HG03521 (cell line): Measurements from ENCODE around the gene PRRG4.
"Not testable (repeated sequence)": the region's sequence is repeated elsewhere in the genome, so short reads cannot be mapped to it uniquely, and the experiment has no call there.

Experiments
- ATAC-seq: cut with Tn5 transposase; IDR thresholded peaks from one replicate; pipeline ENCODE4 v1.9.1; 2021; ENCODE audit warnings: mild to moderate bottlenecking, moderate library complexity; ENCODE audit not compliant: unreplicated experiment

Gene PRRG4

DNA sequence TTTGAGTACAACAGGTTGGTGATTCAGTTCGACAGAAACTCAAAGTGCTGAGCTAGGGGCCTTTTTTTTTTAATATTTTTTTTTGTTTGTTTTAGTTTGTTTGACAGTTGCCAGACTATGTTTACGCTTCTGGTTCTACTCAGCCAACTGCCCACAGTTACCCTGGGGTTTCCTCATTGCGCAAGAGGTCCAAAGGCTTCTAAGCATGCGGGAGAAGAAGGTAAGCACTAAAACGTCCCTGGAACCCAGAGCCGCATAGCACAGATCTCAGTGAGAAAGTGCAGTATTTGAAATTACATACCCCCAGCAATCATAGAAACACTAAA lies 649 bp downstream of the PRRG4 start:
- no peak for ATAC-seq

DNA sequence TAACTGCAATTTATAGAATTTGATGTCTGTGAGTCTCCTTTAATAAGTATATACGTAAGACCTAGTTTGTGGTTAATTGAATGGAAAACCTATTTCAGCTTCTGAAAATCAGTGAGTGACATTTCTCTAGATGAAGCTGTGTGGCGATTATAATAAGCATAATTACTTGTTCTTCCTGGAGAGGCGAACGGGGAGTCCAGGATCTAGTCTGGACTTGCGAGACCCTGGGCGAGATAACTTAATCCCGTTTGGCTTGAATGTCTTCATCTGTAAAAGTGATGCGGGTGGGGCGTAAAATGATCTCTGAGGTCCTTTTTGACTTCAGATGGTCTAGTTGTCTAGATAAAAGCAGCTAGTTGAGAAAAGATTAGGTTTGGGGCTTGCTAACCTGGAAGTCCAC lies 1.1 kb downstream of the PRRG4 start:
- no peak for ATAC-seq

DNA sequence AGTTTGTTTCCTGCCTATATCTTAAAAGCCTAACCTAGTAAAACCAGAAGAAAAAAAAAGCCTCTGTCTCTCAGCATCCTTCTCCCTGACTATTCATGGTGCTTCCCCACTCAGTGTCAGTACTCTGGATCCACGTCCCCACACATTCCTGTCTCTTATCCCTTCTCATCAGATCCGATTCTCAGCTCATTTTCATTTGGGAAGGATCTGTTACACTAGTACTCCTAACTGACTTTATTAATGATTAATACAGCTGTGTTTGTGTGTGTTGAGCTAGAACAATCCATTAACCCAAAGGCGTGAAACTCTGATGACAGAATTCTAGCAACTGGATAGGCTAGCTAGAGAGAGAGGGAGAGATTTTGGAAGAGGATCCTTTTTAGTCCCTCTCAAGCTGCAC lies 1.5 kb downstream of the PRRG4 start:
- ATAC-seq = no peak

DNA sequence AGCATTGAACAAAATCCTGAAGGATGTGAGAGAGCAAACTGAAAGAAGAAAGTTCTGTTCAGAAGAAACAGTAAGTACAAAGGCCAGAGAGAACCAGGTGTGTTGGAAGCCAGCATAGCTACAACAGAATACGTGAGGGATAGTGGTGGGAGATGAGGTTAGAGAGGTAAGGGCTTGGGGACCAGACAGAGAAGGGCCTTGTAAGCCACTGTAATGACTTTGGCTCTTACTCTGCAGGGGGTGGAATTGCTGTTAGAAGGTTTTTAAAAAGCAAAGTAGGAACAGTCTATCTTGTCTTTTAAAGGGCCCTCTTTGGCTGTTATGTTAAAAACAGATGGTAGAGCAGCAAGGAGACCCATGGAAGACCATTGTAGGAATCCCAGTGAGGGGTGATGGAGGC lies 4.2 kb downstream of the PRRG4 start:
- no peak for ATAC-seq

DNA sequence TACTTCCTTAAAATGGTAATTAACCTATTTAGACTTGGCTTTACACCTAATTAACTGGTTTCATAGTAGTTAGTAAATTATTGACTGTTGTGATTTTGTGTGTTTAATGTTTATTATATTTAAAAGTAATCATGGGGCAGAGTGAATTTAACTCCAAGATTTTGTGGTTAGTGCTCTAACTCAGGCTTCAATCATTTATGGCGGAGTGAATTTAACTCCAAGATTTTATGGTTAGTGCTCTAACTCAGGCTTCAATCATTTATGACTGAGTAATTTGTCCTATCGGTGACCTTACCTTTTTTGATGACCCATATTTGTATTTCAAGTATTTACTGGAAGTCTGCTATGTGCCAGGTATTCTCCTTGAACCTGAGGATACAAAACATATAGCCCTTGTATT lies 7.2 kb downstream of the PRRG4 start:
- no peak for ATAC-seq

DNA sequence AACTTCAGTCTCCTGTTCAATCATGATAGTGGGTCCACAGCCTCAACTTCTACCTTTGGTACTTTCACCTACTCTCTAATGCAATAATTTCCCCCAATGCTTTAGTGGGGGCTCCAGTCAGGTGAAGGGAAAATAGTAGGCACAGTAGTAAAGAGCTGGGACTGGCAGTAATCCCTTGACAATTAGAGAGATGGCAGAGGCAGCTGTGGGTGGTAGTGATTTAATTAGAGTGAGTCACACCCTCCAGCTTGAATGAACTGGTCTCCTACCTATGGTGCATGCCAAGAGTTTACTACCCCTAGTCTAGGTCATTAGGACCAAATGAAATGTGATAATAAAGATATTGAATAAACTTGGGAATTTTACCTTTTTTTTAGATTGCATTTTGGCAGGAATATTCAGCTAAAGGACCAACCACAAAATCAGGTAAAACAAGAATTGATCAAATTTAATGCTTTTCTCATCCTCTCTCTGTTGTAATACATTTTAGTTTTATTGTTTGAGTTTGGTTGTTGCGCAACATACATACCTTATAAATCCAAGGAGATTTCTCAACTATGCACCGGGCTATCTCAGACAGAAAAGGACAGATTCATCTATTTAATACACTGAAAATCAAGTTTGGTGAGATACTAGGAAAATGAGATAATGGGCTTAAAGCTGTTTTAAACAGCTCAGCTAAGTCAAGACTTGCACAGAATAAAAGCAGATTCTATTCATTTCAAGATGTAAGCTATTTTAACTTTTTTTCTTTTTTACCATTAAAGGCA lies 9.0 kb downstream of the PRRG4 start:
- no peak for ATAC-seq

DNA sequence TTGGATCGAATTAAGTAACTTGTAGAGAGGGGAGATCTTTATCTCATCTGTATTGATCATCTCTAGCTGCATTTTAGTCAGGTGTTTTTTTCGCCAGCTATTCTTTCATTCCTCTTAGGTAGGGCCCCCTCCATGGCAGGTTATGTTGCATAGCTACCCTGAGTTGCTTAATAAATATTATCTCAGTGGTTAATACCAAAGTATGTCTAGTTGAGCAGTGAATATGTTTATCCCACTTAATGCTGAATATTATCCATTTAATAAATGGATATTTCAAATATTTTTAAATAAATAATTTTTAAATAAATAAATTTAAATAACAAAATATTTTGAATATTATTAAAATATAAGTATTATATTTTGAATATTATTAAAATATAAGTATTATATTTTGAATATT lies 9.6 kb downstream of the PRRG4 start:
- ATAC-seq = no peak

DNA sequence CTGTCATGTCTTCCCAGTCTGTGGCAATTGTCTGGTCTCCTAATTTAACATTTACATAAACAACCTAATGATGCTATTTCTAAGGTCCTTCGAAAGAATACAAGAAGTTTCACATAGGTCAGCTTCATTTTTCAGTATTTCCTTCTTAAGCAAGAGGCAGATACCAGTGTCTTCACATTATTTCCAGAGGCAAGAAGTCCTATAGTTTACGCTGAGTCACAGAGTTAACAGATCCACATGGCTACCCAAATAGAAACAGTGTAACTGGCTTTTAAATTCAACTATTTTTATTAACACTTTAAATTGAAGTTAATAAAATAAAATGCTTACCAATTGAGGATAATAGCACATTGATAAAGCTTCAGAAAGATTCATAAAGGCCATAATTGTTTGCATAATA lies 10.9 kb downstream of the PRRG4 start:
- ATAC-seq = no peak

DNA sequence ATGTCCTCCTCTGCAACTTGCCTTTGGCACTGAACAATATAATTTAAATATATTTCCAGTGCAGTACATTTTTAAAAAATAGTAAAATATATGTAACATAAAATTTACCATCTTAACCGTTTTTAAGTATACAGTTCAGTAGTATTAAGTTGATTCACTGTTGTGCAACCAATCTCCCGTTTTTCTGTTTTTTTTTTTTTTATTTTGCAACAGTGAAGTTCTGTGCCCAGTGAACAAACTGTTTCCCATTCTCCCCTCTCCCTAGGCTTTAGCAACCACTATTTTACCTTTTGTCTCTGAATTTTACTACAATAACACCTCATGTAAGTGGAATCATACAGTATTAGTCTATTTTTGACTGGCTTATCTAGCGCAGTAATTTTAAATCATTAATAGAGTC lies 13.8 kb downstream of the PRRG4 start:
- ATAC-seq = no peak

DNA sequence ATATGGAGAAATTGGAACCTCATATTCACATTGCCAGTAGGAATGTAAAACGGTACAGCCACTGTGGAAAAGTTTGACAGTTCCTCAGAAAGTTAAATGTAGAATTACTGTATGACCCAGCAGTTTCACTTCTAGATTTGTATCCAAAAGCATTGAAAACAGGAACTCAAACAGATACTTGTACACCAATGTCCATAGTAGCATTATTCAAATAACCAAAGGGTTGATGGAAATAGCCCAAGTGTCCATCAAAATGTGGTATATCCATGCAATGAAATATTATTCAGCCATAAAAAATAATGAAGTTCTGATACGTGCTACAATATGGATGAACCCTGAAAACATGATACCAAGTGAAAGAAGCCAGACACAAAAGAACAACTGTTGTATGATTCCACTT lies 17.8 kb downstream of the PRRG4 start:
- no peak for ATAC-seq

DNA sequence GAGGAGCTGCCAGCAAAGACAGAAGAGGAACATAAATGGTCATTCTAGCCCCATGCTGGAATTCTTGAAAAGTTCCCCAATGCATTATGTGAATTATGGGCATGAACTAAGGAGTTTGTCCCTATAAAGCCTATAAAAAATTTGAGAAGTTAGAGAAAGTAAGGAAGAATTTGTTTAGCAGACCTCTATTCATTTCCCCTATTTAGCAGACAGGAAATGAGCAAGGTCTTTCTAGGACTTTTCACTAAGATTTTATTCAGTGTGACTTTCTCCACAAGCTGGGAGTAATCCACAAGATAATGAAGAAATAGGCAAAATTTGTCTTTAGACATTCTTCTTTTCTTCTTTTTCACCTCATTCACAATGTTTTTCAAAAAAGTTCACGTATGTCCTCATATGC lies 20.0 kb downstream of the PRRG4 start:
- no peak for ATAC-seq

DNA sequence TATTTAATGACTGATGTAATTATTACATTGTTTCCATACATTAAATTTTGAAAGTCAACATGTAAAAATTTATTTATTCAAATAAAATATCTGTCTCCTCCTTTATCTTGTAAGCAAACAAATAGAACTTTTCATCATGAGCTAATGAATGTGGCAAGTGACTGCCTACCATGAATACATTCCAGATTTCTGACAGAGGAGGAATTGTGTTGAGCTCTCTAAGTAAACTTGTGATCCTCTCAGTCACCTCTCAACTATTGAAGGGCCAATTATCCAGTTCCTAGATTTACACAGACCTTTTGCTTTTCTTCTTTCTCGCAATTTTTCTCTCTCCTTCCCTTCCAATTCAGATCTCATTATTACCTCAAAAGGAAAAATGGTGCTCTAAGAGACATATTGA lies 21.5 kb downstream of the PRRG4 start:
- no peak for ATAC-seq

DNA sequence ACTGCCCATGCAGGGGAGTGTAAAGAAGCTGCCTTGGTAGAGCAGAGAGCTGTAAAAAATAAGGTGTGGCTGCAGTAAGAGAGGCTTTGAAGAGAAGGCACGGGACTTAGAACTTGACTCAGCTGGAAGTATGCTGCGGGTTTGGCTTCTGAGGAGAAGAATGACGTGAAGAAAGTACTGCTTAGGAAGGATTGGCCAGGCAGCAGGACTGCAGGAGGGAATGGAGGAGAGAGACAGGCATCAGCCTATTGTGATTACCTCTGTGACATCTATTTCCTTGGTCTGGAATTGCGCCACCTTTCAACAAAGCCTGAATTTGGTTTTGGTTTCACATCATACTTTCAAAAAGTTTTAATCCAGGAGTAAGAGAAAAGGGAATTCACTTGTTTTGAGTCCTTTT lies 22.5 kb downstream of the PRRG4 start:
- ATAC-seq = no peak

DNA sequence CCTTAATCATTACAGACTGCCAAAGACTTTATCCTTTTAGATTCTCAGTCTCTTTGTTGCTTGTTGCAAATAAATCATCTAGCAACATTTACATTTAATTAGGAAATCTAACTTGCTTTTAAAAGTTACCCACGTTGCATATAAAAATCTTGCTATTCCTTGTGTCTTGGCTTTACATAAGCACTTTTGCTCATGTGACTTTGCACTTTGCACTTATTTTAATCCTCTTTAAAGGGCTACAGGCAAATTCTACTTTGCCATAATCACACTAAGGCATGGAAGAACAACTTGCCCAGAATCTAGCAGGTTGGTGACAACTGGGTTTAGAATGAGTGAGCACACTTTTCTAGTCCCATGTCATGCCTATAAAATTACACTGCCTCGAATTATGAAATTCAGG lies 25.9 kb downstream of the PRRG4 start:
- ATAC-seq = no peak

DNA sequence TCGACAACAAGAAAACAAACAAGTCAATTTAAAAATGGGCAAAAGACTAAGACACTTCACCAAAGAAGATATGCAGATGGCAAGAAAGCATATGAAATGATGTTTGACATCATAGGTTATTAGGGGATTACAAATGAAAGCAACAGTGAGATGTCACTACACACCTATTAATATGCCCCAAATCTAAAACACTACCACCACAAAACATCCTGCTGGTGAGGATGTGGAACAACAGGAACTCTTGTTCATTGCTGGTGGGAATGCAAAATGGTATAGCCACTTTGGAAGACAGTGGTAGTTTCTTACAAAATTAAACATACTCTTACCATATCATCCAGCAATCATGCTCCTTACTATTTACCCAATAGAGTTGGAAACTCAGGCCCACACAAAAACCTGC lies 29.0 kb downstream of the PRRG4 start:
- no peak for ATAC-seq

DNA sequence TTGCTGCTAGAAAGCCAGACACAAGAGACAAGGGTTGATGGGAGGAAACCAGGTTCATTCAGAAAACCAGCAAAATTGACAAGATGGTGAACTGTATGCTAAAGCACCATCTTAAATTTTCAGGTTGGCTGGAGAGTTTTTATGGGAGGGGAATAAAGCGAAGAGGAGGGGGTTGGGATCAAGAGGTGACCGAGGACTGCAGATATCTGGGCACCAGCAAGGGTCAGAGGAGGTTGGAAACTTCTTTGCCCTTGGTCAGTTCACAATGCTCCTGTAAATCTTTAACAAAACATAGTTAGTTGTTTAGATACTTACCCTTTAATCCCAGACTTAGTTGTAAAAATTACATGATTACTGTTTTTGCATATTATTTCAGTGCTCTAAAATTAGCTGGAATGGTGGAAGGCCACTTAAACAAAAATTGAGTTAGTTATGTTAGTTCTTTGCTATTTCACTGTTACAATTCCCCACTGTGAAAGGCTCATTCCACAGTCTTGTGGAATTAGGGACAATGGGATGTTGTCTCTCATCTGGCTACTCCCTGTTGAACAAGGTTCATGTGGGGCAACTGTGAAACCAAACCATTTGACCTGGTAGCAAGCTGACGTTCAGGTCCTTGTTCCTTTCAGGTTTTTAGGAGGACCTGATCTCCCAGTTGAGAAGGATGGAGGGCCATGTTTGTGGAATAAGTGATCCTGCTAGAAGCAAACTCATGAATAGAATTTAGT lies 32.3 kb downstream of the PRRG4 start:
- no peak for ATAC-seq

DNA sequence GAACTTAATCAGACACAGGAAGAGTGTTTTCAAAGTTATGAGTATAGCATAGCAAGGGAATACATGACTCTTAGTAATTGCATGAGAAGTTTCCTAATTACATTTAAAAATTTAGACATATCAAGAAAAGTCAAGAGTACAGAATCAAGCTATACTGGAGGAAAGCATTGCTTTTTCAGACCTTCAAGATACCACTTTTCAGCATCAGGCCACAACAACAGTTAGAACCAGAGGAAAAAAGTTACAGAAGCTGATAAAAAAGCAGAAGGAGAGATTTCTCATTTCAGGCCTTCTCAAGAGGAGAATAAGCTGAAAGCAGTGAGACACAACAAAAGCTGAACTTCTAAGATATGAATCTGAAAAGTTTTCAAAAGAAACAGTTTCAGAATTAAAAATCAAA lies 34.8 kb downstream of the PRRG4 start:
- no peak for ATAC-seq

DNA sequence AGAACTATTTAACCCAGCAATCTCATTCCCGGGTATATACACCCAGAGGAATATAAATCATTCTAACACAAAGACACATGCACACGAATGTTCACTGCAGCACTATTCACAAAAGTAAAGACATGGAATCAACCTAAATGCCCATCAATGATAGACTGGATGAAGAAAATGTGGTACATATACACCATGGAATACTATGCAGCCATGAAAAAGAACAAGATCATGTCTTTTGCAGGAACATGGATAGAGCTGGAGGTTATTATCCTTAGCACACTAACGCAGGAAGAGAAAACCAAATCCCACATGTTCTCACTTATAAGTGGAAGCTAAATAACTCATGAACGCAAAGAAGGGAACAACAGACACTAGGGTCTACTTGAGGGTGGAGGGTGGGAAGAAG lies 39.0 kb downstream of the PRRG4 start:
- not testable (repeated sequence) for ATAC-seq

DNA sequence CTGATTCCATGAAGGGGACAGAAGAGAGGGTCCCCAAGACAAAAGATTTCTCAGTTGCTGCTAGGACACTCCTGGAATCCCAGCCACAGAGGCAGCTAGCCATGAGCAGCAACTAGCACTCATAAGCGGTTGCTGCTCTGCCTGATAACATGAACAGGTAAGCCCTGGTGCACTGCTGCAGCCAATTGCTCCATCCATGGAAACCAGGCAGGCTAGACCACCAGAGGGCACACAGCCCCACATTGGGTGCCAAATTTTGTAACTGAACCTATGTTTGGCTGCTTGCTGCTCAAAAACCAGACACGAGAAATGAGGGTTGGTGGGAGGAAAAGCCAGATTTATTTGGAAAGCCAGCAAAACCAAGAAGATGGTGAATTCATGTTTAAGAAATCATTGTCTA lies 40.9 kb downstream of the PRRG4 start:
- ATAC-seq = no peak

DNA sequence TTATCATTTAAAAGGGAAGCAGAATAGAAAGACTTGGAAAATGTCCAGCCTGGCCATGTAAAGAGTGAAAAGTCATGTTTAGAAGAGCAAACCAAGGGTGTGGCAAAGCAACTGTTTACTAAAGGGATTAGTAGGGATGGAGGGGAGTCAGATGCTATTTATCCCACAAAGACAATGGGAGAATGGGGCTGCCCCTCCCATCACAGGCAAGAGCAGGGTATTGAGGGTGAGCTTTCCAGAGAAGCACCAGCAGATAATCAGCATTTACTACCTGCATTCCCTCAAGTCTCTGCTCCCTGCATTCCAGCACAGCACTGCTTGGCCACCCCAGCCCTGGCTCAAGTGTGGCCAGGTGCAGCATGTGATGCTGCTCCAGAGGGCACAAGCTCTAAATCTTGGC lies 44.4 kb downstream of the PRRG4 start:
- ATAC-seq = no peak

DNA sequence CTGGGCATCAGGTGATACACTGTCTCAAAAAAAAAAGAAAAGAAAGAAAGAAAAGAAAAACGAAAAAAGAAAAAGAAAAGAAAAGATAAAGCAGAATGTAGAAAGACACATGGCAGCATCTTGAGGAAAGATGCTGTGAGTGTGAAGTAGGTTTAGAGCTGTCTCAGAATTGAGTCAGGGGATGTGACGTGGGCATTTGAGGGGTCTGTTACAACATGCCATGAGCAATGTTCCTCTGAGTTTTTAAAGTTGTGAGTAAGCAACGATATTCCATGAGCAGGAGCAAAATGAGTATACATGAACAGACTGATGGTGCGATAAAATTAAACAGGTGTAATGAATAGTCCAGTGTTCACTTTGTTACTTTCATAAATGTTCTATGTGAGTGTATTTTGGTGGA lies 51.6 kb downstream of the PRRG4 start:
- ATAC-seq = no peak

DNA sequence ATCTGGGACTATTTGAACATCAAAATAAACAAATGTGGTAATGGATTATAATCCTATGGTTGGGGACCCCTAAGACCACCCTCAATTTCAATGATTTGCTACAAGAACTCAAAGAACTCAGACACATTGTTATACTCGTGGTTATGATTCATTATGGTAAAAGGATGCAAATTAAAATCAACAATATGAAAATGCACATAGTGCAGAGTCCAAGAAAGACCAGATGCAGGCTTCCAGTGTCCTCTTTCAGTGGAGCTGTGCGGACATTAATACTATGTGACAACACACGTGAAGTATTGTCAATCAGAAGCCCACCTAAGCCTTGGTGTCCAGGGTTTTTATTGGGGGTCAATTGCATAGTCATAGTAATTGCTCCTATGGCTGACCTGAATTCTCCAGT lies 53.7 kb downstream of the PRRG4 start:
- ATAC-seq = no peak

DNA sequence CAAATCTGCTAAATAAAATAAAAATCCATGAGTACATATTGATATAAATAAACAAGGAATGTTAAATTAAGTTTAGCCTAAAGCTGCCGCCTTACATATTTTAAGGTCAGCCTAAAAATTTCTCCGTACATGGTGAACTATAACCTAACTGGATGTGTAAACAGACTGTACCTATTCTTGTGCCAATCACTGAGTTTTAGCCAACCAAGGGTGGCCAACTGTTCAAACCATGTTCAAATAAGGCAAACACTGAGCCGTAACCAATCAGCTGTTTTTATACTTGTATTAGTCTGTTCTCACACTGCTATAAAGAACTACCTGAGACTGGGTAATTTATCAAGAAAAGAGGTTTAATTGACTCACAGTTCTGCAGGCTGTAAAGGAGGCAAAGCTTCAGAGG lies 54.3 kb downstream of the PRRG4 start:
- no peak for ATAC-seq
